ENCODE results near the gene DUSP3. TPM values are rescaled to one million over a fixed set of nuclear protein-coding genes. Genes with fewer than 3 reads are reported as not detected.
"Not testable (repeated sequence)": the region's sequence is repeated elsewhere in the genome, so short reads cannot be mapped to it uniquely, and the experiment has no call there.

DUSP3 gene
- total RNA-seq, 1 donor from 2014 or later = 57.5 TPM

DNA sequence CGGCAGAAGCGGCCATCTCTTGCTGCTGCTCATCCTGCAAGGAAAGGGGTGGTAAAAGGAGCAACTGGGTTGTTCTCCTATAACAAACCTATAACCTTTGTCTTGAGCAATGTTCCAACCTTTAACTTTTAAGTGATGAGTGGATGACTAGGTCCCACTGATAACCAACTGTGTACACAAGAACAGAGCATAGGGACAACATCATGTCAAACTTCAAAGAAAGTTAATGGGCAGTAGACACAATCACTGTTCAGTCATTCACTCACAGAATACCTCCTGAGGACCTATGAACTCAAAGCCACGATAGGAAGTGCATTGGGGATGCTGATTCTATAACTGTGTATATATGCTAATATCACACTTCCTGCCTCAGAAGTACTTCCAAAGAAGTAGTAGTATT, 23.1 kb upstream of the DUSP3 start:
- no peak for DNase-seq (ENCODE audit: low spot score)

DNA sequence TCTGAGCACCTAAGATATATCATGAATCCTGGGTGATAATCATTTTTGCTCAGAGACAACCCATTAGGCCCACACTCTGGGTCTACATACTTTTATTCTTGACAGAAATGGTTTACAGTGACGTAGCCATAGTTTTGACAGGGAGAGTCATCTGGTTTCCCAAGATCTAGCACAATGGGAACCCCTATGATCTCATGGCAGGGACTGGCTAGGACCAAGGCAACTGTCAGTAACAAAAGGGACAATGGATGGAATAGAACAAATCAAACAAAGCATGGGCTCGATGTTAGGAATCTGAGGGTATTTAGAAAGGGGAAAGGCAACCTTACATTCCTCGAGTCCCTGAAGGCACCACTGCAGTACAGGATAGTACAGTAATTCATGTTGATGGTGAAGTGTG, 22.0 kb upstream of the DUSP3 start:
- no peak for DNase-seq (ENCODE audit: low spot score)

DNA sequence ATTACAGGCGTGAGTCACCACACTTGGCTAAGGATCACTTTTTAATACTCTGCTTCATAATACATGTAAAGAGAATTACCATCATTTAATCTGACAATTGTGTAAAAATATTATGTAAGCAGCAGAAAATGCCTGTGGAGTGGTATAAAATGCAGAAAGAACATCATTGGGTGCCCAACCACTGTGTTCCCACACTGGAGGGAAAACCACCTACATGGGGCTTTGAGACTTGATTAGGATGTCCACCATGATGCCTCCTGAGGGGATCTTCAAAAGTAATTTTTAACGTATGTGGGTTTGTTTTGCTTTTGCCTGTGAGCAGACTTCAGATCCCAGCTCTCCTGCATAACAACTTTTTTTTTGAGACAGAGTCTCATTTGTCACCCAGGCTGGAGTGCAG, 20.3 kb upstream of the DUSP3 start:
- DNase-seq (ENCODE audit: low spot score) = no peak

- not testable (repeated sequence) for DNase-seq (ENCODE audit: low spot score)
These were observed 19.2 kb upstream of the DUSP3 start for GRCh38 chr17:43798024-43798423.

- not testable (repeated sequence) for DNase-seq (ENCODE audit: low spot score)
These were observed 13.9 kb upstream of the DUSP3 start for GRCh38 chr17:43792668-43793067.

- DNase-seq (ENCODE audit: low spot score) = no peak
These were observed 12.8 kb upstream of the DUSP3 start for GRCh38 chr17:43791589-43791988.

DNA sequence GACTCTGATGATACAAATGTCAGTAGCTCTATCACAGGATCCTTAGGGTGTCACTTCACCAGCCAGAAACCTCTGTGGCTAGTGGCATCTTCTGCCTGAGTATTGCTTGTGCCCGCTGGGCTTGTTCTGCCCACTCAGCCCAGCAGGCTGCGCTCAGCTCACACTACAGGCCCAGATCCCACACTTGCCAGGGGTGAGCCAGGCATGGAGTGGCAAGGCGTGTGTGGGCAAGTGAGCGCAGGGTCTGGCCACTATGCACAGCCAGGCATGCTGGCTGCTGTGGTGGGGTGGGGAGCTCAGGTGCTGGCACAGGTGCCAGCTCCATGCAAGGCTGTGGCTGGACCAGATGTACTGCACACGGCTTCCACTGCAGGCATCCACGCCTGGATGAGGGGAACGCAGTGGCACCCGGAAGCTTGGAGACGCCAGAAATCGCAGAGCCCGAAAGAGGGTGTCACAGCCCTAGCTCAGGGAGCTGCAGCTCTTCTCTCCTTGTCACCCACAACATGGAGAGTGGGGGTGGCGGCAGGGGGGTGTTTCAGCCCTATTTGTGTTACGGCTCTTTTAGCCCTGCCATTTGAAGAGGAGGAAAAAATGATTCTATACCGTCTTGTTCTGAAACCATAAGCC, 11.6 kb upstream of the DUSP3 start:
- DNase-seq (ENCODE audit: low spot score) = no peak

DNA sequence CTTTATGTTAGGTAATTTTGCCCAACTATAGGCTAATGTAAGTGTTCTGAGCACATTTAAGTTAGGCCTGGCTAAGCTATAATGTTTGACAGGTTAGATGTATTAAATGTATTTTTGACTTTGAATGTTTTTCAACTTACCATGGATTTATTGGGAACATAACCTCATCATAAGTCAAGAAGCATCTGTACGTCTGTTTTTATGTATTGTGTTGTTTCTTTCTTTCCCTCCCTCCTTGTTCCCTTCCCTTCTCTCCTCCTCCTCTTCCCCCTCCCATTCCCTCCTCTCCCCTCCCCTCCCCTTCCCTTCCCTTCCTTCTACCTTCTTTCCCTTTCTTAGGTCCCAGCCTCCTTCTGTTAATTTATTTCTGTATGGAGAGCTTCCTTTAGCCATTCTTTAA, 10.7 kb upstream of the DUSP3 start:
- no peak for DNase-seq (ENCODE audit: low spot score)

DNA sequence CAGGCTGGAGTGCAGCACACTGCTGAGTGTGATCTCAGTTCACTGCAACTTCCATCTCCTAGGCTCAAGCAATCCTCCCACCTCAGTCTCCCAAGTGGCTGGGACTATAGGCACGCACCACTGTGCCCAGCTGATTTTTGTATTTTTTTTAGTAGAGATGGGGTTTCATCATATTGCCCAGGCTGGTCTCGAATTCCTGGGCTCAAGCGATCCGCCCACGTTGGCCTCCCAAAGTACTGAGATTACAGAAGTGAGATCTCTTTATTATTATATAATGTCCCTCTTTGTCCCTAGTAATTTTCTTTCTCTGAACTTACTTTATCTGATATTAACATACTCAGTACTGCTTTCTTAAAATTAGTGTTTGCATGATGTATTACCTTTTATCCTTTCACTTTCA, 9.8 kb upstream of the DUSP3 start:
- DNase-seq (ENCODE audit: low spot score) = no peak

- no peak for DNase-seq (ENCODE audit: low spot score)
These were observed 9.0 kb upstream of the DUSP3 start for GRCh38 chr17:43787728-43788127.

DNA sequence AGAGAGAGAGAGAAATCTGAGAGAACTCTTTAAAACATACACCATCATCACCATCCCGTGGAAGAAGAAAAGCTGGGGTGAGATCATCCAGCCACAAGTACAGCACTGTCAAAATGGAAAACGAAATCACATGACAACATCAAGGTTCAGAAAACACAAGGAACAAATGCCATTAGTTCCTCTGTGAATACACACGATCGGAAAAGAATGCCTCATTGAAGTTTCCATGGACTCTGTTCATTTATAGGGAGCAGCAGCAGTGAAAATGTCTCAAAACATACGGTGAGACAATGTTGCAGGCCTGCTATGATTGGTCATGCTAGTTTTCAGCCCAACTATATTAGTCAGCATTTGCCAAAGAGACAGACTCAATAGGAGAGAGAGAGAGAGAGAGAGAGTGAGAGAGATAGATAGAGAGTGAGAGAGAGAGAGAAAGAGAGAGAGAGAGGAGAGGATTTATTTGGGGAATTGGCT, 5.9 kb upstream of the DUSP3 start:
- DNase-seq (ENCODE audit: low spot score) = no peak

DNA sequence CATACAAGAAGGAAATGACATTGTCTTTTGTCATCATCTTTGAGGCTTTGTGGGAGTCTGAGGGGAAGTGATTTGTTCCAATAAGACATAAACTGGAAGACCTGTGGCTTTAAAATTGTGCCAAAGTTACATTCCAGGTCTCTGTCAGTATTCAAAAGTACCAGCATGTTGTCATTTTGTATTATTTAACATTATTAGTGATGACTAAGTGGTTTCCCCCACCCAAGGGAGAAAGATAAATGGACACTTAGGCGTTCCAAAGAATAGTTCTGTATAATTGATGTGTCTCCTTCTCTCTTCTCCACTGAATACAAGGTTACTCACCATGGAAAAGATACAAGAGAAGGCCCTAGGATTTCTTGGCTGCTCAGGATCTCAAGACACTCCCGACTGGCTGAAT, 5.3 kb upstream of the DUSP3 start:
- DNase-seq (ENCODE audit: low spot score) = no peak

DNA sequence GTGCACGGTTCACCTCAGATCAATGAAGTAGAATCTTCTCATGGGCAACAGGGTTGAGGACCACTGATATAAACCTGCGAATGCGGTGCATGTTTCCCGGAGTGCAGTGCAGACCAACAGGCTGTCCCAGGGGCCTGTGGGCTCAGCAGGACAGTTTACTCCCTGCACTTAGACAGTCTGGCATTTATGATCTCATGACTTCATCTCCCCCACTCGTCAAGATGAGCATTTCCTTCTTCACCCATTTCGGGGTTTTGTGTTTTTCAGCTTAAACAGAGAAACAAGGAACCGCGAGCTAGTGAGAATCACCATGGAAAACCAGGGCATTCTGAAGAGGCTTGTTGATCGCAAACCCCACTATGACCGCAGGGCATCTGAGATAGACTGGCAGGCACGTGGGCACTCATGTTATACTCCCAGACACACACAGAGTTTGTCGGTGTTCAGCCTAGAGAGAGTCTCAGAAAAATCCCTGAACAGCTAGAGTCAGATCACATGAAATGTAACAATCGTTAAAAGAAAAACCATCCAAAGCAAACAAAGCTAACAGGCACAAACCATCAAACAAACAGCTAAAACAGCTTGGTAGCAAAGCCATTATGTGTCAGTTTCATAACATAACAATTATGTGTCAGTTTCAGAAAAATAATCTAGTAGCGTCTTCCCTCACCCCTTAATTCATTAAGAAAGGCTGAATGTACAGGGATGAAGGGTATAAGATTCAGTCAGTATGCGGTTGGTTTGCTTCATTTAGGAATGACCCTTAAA, 4.3 kb upstream of the DUSP3 start:
- DNase-seq (ENCODE audit: low spot score) = no peak

- DNase-seq (ENCODE audit: low spot score) = no peak
These were observed 1.4 kb upstream of the DUSP3 start, which contains the start of gene CFAP97D1 for GRCh38 chr17:43780135-43780534. TSS of gene CFAP97D1 (plus strand) at chr17:43780435. CDS start at chr17:43780463, 28 bp downstream.

GRCh38 chr17:43779145-43780125, 658 bp upstream of the DUSP3 start:
- DNase-seq (ENCODE audit: low spot score) = peak; percentile 28

DNA sequence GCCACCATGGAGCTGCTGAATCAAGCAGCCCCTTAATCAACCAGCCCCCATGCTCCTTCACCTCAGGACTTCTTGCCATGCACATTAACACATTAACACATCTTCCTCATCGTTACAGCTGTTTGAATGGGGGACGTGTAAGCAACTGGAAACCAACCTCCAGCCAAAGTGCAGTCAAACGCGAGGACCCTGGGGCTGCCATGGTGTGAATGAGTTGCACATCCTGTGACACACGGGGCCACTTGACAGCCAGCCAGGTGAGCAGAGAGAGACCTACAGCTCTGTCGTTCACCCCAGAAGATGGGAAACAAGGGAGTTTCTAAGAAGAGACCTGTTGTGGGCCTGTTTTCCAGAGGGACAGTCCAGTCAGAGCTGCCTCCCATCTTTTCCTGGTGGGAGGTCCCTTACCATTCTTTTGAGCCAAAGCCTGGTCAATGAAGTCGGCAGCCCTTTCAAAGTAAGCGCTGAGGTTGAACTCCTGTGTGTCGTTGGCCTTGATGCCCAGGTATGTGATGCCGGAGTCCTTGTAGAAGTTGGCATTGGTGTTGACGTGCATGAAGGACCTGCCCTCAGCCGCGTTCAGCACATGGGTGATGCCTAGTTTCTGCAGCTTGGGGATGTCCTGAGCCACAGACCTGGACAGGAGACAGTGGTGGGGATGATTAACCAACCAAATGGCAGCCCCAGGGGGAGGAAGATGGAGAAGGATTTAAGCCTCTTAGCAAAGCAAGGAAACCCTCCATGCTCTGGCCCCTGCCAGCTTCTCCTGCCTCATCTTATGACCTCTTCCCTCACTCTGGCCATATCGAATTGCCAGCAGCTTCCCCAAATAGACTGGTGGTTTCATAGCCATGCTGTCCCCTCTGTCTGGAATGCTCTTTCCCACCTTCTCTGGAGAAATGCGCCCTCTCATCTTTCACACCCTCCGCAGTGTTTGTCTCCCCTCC, 4.2 kb downstream of the DUSP3 start:
- DNase-seq (ENCODE audit: low spot score) = no peak

DNA sequence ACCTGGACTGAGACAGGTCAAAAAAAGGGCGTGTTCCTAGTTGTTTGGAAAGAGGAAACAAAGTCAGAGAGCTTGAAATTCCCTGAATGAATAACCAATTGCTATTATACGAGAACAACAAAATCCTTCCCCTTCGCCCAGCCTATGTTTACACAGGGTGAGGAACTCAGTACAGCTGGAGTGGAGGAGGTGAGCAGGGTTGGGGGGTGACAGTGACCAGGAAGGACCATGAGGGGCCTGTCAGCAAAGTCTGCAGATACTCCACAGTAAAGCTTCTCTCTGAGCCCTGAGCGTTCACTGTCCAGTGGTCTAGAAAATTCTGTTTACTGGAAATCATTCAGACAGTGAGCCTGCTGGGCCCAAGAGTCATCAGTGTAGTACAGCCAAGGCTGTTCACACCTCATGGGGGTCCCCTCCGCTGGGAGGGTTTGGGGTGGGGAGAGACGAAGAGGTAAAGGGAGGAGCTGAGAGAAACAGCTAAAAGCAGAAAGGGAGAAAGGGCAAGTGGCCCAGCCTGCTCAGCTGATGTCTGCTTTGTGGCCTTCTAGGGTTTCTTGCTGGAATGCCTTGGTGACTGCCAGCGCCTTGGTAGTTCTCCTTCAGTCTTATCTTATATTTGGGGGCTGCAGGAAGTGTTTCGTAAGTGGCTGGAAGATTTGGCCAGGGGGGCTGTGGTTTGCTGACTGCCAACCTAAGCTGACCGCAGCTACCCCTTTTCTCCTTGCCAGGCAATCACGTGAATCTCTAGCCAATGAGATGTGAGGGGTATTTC, 5.7 kb downstream of the DUSP3 start:
- DNase-seq (ENCODE audit: low spot score) = peak; percentile 48

- DNase-seq (ENCODE audit: low spot score) = no peak
These were observed 7.3 kb downstream of the DUSP3 start for GRCh38 chr17:43771463-43771862.

- no peak for DNase-seq (ENCODE audit: low spot score)
These were observed 7.8 kb downstream of the DUSP3 start for GRCh38 chr17:43770957-43771356.

GRCh38 chr17:43769859-43770258, 8.9 kb downstream of the DUSP3 start:
- DNase-seq (ENCODE audit: low spot score) = no peak

Measured in umbilical cord (tissue), 2 donors.